GM19452 (cell line): ENCODE measurements around the gene PGAP6.
"Not testable (repeated sequence)": the region's sequence is repeated elsewhere in the genome, so short reads cannot be mapped to it uniquely, and the experiment has no call there.

ENCODE experiments used
- ATAC-seq: cut with Tn5 transposase; IDR thresholded peaks from one replicate; pipeline ENCODE4 v1.9.1; 2021; ENCODE audit not compliant: unreplicated experiment

Gene PGAP6

GRCh38 chr16:331181-331814 lies 50.5 kb downstream of the PGAP6 start:
- ATAC-seq = not testable (repeated sequence)

GRCh38 chr16:330741-331140 lies 51.0 kb downstream of the PGAP6 start:
- ATAC-seq = no peak

- no peak for ATAC-seq
Observed at GRCh38 chr16:325375-326145, 56.2 kb downstream of the PGAP6 start.

GRCh38 chr16:324451-325334 lies 57.1 kb downstream of the PGAP6 start:
- ATAC-seq = no peak

GRCh38 chr16:324201-324450 lies 57.7 kb downstream of the PGAP6 start:
- no peak for ATAC-seq

GRCh38 chr16:322476-323143 lies 59.2 kb downstream of the PGAP6 start:
- no peak for ATAC-seq

- no peak for ATAC-seq
Observed at GRCh38 chr16:321532-321931, 60.2 kb downstream of the PGAP6 start.
